ENCODE data around the gene RNF214. TPM values are rescaled to one million over a fixed set of nuclear protein-coding genes. Genes with fewer than 3 reads are reported as not detected.

The RNF214 gene
- polyA plus RNA-seq, 1 donor (not counting 4 experiments of a cell fraction or from before 2014, with no cell fraction given) = 11.8 TPM

DNA sequence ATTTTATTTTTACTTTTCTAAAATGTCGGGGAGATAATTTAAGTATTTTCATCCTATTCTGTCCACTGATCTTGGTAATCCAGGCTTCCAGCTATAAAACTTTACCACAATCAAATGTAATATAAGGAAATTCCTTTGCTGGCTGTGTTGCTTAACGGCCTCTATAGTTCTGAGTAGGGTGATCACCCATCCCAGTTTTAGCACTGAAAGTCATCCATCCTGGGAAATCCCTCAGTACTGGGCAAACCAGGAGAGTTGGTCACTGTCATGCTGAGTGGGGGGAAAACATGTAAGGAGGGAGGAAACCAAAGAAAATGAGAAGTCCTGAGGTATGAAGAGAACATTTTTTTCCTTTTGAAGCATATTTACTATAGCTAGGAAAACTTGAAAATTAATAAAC lies 45.9 kb downstream of the RNF214 start:
- Histone ChIP-seq H3K4me3 (ENCODE audit: control insufficient read depth in 2 of 3, extremely low read depth in 1 of 3, insufficient read depth in 2 of 3, low read depth in 1 of 3, low read length in 3 of 3) (no peak overlapping the region), H3K36me3 (ENCODE audit: control insufficient read depth in 2 of 2, extremely low read depth in 1 of 2, insufficient read depth in 2 of 2, low read length in 2 of 2) (peaks cover 4 to 5% of the 10 kb centered on the region in 2 experiments), H3K9me1 (ENCODE audit: control insufficient read depth, extremely low read depth, insufficient read depth, low read length) (no peaks in the 10 kb centered on the region), H3K9ac (ENCODE audit: control insufficient read depth, extremely low read depth, insufficient read depth, low read length) (no peak overlapping the region), H3K4me1 (ENCODE audit: control insufficient read depth, extremely low read depth, insufficient read depth, low read length) (peaks cover 17% of the 10 kb centered on the region), H3K79me2 (ENCODE audit: control insufficient read depth, insufficient read depth, low read length) (no peaks in the 10 kb centered on the region), H2AFZ (ENCODE audit: control insufficient read depth, low read length) (no peak overlapping the region), H4K20me1 (ENCODE audit: control insufficient read depth, extremely low read depth, insufficient read depth, low read length) (peaks cover 2% of the 10 kb centered on the region), H3K27me3 (ENCODE audit: control insufficient read depth, extremely low read depth, insufficient read depth, low read length) (no peaks in the 10 kb centered on the region), H3K4me2 (ENCODE audit: control insufficient read depth, extremely low read depth, insufficient read depth, low read depth, low read length) (no peak overlapping the region), H3K9me3 (ENCODE audit: control insufficient read depth, low read depth, low read length) (peaks cover 2% of the 10 kb centered on the region), H3K27ac (ENCODE audit: control insufficient read depth, insufficient read depth, low read length) (no peak overlapping the region)
- TF ChIP-seq, protein P1, sequence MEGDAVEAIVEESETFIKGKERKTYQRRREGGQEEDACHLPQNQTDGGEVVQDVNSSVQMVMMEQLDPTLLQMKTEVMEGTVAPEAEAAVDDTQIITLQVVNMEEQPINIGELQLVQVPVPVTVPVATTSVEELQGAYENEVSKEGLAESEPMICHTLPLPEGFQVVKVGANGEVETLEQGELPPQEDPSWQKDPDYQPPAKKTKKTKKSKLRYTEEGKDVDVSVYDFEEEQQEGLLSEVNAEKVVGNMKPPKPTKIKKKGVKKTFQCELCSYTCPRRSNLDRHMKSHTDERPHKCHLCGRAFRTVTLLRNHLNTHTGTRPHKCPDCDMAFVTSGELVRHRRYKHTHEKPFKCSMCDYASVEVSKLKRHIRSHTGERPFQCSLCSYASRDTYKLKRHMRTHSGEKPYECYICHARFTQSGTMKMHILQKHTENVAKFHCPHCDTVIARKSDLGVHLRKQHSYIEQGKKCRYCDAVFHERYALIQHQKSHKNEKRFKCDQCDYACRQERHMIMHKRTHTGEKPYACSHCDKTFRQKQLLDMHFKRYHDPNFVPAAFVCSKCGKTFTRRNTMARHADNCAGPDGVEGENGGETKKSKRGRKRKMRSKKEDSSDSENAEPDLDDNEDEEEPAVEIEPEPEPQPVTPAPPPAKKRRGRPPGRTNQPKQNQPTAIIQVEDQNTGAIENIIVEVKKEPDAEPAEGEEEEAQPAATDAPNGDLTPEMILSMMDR (optimal IDR thresholded peaks at IDR 0.05 in 1 of 3, IDR thresholded peaks at IDR 0.05 in 1 of 3, conservative IDR thresholded peaks at IDR 0.05 in 1 of 3; ENCODE audit: extremely low read depth in 1 of 3, insufficient read depth in 2 of 3, low read length in 3 of 3) = no peak
- dilution Hi-C loops (cut with MboI; ENCODE audit: extremely low pct_ligation_motif_present, low sequenced_read_pairs) = no loop called here
- FAIRE-seq (no peak), DNase-seq (ENCODE audit: low read depth, low spot score) (no peak)

GRCh38 chr11:117279711-117280376 lies 47.4 kb downstream of the RNF214 start:
- Histone ChIP-seq H3K9me1 (ENCODE audit: control insufficient read depth, extremely low read depth, insufficient read depth, low read length) (no peaks in the 10 kb centered on the region), H3K27me3 (ENCODE audit: control insufficient read depth, extremely low read depth, insufficient read depth, low read length) (no peaks in the 10 kb centered on the region), H3K9me3 (ENCODE audit: control insufficient read depth, low read depth, low read length) (no peaks in the 10 kb centered on the region), H3K27ac (ENCODE audit: control insufficient read depth, insufficient read depth, low read length) (no peak overlapping the region), H4K20me1 (ENCODE audit: control insufficient read depth, extremely low read depth, insufficient read depth, low read length) (peaks cover 2% of the 10 kb centered on the region), H3K36me3 (ENCODE audit: control insufficient read depth in 2 of 2, extremely low read depth in 1 of 2, insufficient read depth in 2 of 2, low read length in 2 of 2) (peaks cover 4 to 5% of the 10 kb centered on the region in 2 experiments), H3K79me2 (ENCODE audit: control insufficient read depth, insufficient read depth, low read length) (no peaks in the 10 kb centered on the region), H3K4me2 (ENCODE audit: control insufficient read depth, extremely low read depth, insufficient read depth, low read depth, low read length) (no peak overlapping the region), H3K4me3 (ENCODE audit: control insufficient read depth in 2 of 3, extremely low read depth in 1 of 3, insufficient read depth in 2 of 3, low read depth in 1 of 3, low read length in 3 of 3) (no peak overlapping the region), H3K9ac (ENCODE audit: control insufficient read depth, extremely low read depth, insufficient read depth, low read length) (no peak overlapping the region), H3K4me1 (ENCODE audit: control insufficient read depth, extremely low read depth, insufficient read depth, low read length) (peaks cover 17% of the 10 kb centered on the region), H2AFZ (ENCODE audit: control insufficient read depth, low read length) (no peak overlapping the region)
- dilution Hi-C loops (cut with MboI; ENCODE audit: extremely low pct_ligation_motif_present, low sequenced_read_pairs) = no loop called here
- DNase-seq (ENCODE audit: low read depth, low spot score) = no peak
- no peak for FAIRE-seq
- TF ChIP-seq, protein P1 (optimal IDR thresholded peaks at IDR 0.05 in 1 of 3, IDR thresholded peaks at IDR 0.05 in 1 of 3, conservative IDR thresholded peaks at IDR 0.05 in 1 of 3; ENCODE audit: extremely low read depth in 1 of 3, insufficient read depth in 2 of 3, low read length in 3 of 3) = no peak
- no peak for TF ChIP-seq EZH2 (IDR thresholded peaks at IDR 0.05; ENCODE audit: low read length)

Data from keratinocyte (primary cell).